Activated CD4-positive, CD25-positive, alpha-beta regulatory T cell (primary cell): ENCODE data around the gene PRRT4.

Experiments used
- DNase-seq, 4 experiments: peaks; one replicate each; lab custom pipeline; 2025; lab: John Stamatoyannopoulos, UW

The PRRT4 gene

GRCh38 chr7:128374041-128374440, 12.6 kb upstream of the PRRT4 start:
- no peak for DNase-seq

GRCh38 chr7:128373606-128374005, 12.1 kb upstream of the PRRT4 start:
- no peak for DNase-seq

- DNase-seq: no peak
Measured at GRCh38 chr7:128370491-128370890, 9.0 kb upstream of the PRRT4 start.

GRCh38 chr7:128366986-128367385, 5.5 kb upstream of the PRRT4 start:
- no peak for DNase-seq

- DNase-seq: no peak
Measured at GRCh38 chr7:128366300-128366699, 4.8 kb upstream of the PRRT4 start.

- DNase-seq: no peak
Measured at GRCh38 chr7:128365432-128365831, 3.9 kb upstream of the PRRT4 start.

GRCh38 chr7:128364166-128364870, 2.8 kb upstream of the PRRT4 start:
- DNase-seq: no peak

- no peak for DNase-seq
Measured at GRCh38 chr7:128363261-128363721, 1.8 kb upstream of the PRRT4 start.

GRCh38 chr7:128362670-128363069, 1.2 kb upstream of the PRRT4 start:
- DNase-seq: no peak

- DNase-seq: no peak
Measured at GRCh38 chr7:128360359-128360678, 1.2 kb downstream of the PRRT4 start.

- no peak for DNase-seq
Measured at GRCh38 chr7:128359939-128360338, 1.6 kb downstream of the PRRT4 start.

- no peak for DNase-seq
Measured at GRCh38 chr7:128359336-128359735, 2.2 kb downstream of the PRRT4 start.

- DNase-seq: no peak
Measured at GRCh38 chr7:128358233-128358632, 3.3 kb downstream of the PRRT4 start.

- DNase-seq: no peak
Measured at GRCh38 chr7:128357217-128357613, 4.3 kb downstream of the PRRT4 start.

GRCh38 chr7:128356546-128357216, 4.8 kb downstream of the PRRT4 start:
- DNase-seq: no peak

- DNase-seq: no peak
Measured at GRCh38 chr7:128353610-128354009, 7.9 kb downstream of the PRRT4 start.

GRCh38 chr7:128353189-128353588, 8.3 kb downstream of the PRRT4 start:
- DNase-seq: no peak

- DNase-seq: no peak
Measured at GRCh38 chr7:128352636-128353035, 8.9 kb downstream of the PRRT4 start.

GRCh38 chr7:128352153-128352537, 9.3 kb downstream of the PRRT4 start:
- no peak for DNase-seq

- no peak for DNase-seq
Measured at GRCh38 chr7:128351296-128352152, 10.0 kb downstream of the PRRT4 start.

- no peak for DNase-seq
Measured at GRCh38 chr7:128350708-128351295, 10.7 kb downstream of the PRRT4 start.

- no peak for DNase-seq
Measured at GRCh38 chr7:128349466-128349825, 12.0 kb downstream of the PRRT4 start.
